GDM1 (cell line): Measurements from ENCODE around the gene AKR1C1.
"Not testable (repeated sequence)": the region's sequence is repeated elsewhere in the genome, so short reads cannot be mapped to it uniquely, and the experiment has no call there.

Experiments used
- DNase-seq: peaks from one replicate; lab custom pipeline; 2025; lab: John Stamatoyannopoulos, UW

AKR1C1 gene

DNA sequence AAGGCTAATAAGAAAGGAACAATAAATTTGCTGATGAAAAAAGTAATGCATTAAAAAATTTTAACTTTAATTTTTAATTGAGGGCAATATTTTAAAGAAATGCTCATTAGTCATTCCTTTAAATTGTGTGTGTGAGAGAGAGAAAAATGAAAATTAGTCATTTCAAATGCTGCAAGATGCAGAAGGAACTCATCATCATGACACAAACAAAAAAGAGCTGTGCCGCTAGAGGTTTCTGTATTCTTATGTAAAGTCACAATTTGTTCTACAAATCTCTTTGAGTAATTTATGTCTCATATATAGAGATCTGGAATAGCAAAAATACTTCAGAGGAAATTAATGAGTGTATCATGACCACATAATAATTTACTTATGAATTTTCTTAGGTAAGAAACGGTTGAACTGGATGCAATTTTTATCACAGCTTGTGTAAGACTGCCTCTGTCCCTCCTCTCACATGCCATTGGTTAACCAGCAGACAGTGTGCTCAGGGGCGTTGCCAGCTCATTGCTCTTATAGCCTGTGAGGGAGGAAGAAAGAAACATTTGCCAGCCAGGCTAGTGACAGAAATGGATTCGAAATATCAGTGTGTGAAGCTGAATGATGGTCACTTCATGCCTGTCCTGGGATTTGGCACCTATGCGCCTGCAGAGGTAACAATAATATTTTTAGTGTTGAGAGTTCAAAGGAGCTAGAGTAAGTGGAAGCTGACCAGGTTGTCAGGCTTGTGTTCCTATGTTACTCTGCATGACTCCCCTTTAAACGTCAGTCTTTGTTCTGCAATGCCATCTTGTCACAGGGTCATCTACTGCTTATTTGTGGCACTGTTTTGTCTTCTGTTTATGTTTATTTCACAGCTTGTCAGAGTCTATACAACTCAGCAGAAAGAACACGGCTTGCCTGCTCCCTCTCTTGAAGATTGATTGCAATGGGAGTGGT lies at the start of gene AKR1C1:
Gene AKR1C1, plus strand, starts transcription at position 540 of the 939 bp plus-strand sequence. Its CDS starts 30 bp downstream, at position 570.
- DNase-seq = not testable (repeated sequence)

DNA sequence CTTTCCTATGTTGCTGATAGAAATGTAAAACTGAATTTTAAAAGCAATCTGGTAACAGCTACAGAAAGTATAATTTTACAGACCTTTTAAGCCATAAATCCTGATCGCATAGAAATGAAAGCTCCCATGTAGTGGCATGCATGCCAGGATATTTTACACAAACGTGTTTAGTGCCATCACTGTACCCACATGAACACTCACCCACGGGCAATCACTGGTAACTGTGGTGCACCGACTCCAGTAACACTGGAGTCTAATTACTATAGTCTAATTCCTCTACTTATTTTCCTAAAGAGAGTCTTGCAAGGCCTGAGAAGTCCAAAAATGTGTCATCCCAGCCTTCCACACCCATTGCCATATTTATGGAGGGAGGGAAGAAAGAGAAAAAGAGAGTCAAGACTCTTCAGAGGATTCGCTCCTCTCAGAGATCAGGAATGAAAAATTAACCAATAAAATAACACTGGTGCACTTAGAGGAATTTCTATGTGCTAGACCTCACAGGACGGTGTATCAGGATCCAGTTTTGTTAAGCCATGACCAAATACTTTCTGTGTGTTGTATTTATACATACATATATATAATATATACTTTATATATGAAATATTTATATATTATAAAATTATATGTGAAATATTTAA lies 48.9 kb upstream of the AKR1C1 start:
- DNase-seq = no peak

DNA sequence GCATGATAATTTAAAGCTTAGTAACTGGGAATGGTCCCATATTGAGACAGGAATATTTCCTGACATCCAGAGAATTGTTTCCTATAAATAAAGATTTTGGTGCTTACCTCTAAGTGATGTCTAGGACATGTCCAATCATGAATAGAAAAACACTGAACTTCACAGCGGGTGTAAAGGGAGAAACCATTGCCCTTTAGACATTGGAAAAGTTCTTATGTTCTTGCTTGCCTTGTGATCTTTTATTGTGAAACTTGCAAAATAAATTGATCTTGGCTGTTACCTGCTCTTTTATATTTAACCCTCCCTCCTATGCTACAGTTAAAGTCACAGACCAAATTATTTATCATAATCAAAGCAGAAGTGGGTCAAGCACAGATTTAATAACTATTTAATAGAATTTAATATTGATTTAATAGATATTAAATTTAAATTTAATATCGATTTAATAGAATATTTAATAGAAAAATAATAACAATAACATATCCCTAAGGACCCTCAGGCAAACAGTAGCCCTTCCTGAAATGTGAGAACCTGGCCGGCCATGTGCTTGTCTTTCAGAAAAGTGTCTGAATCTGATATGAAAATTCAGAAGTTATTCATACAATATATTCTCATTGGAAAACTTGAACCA lies 47.0 kb upstream of the AKR1C1 start:
- no peak for DNase-seq

DNA sequence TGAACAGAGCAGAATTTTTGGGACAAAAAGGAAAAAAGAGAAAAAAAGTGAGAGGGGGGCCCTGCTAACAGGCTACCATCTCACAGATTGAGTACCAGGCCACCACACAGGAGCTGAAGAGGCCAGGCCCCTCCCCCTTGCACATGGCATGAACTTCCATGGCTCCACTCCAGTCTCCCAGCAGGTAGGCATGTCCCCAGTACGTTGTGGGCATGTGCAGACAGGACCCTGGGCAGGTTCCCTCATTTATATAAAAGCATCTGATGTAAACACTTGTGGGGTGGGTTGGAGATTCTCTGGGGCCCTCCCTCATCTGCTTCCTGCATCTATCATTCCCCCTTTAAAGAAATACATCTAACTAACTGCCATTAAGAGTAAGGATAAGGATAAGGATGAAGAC lies 45.0 kb upstream of the AKR1C1 start:
- no peak for DNase-seq

DNA sequence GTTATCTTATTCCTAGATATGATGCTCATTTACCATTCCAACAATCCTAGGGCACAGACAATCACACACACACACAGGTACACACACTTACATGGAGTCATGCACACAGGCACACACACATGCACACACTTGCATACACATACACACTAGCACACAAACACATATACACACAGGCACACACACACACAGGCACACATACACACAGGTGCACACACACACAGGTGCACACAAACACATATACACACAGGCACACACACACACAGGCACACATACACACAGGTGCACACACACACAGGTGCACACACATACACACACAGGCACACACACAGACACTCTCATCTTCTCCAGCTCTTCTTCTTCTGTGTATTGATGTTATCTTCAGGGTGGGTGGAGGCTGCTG lies 38.7 kb upstream of the AKR1C1 start:
- DNase-seq = not testable (repeated sequence)

GRCh38 chr10:4926400-4926799 lies 36.8 kb upstream of the AKR1C1 start:
- no peak for DNase-seq

DNA sequence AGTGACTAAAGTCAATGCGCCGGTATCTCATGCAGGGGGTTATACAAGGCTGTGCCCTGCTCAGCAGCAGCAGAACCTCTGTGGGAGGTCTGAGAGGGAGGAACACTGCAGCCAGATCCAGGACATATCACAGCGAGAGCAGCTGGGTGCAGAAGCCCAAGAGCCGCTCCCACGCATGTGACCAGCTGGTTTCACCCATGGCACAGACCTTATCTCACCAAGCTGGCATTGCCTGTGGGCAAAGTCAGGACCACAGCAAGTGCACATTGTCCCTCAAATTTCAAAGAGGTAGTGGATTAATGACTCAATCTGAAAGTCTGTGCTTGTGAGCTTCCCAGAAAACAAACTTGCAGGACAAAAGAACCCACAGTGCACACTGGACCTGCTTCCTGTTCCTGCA lies 31.6 kb upstream of the AKR1C1 start:
- DNase-seq = no peak

GRCh38 chr10:4934391-4934987 lies 28.7 kb upstream of the AKR1C1 start:
- DNase-seq = no peak

DNA sequence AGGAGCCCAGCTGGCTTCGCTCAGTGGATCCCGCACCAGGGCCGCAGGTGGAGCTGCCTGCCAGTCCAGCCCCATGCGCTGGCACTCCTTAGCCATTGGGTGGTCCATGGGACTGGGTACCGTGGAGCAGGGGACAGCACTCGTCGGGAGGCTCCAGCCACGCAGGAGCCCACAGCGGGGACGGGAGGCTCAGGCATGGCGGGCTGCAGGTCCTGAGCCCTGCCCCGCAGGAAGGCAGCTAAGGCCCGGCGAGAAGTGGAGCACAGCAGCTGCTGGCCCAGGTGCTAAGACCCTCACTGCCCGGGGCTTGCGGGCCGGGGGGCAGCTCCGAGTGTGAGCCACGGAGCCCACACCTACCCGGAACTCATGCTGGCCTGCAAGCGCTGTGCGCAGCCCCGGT lies 25.9 kb upstream of the AKR1C1 start:
- no peak for DNase-seq

GRCh38 chr10:4939224-4940072 lies 23.8 kb upstream of the AKR1C1 start:
- no peak for DNase-seq

GRCh38 chr10:4940073-4940428 lies 23.2 kb upstream of the AKR1C1 start:
- DNase-seq = not testable (repeated sequence)

- DNase-seq = not testable (repeated sequence)
Measured at GRCh38 chr10:4940909-4941308, 22.3 kb upstream of the AKR1C1 start.

- DNase-seq = no peak
Measured at GRCh38 chr10:4941540-4942330, 21.5 kb upstream of the AKR1C1 start.

DNA sequence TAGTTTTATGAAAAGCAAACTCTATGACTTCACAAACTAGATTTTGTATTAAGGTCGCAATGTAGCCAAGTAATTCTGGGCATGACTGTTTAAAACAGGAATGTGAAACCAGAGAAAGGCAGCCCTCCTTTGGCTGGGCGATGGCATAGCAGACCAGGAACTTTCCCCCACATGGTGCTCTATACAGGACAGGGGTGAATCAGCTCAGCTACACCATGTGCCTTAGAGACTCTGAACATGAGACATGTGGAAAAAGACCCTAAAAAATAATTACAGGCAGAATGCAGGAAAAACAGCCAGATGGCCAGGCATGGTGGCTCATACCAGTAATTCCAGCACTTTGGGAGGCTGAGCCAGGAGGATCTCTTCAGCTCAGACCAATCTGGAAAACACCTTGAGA lies 20.3 kb upstream of the AKR1C1 start:
- not testable (repeated sequence) for DNase-seq

GRCh38 chr10:4943416-4943815 lies 19.8 kb upstream of the AKR1C1 start:
- not testable (repeated sequence) for DNase-seq

DNA sequence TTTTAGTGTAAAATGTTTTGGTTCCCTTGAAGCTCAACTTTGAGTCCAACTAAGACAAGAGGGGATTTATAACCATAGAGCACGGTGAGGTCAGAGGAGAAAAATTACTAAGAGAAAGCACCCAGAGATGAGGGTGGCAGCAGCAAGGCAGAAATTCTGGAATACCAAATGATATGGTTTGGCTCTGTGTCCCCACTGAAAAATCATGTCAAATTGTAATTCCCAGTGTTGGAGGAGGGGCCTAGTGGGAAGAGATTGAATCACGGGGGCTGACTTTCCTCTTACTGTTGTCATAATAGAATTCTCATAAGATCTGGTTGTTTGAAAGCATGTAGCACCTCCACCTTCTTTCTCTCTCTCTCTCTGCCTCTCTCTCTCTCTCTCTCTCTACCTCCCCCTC lies 19.4 kb upstream of the AKR1C1 start:
- no peak for DNase-seq

DNA sequence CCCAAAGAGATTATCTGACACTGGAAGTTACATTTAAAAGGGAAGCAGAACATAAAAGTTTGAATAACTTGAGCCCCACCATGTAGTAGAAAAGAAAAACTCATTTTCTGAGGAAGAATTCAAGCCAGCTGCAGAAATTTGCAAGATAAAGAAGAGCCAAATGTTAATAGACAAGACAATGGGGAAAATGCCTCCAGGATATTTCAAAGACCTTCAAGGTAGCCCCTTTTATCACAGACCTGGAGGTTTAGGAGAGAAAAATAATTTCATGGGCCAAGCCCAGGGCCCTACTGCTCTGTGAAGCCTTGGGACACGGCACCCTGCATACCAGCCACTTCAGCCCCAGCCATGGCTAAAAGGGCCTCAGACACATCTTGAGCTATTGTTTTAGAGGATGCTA lies 18.4 kb upstream of the AKR1C1 start:
- no peak for DNase-seq

- no peak for DNase-seq
Measured at GRCh38 chr10:4945766-4946717, 17.2 kb upstream of the AKR1C1 start.

GRCh38 chr10:4947039-4947634 lies 16.1 kb upstream of the AKR1C1 start:
- no peak for DNase-seq
